ENCODE data around the gene PDE4DIP.
"Not testable (repeated sequence)": the region's sequence is repeated elsewhere in the genome, so short reads cannot be mapped to it uniquely, and the experiment has no call there.

PDE4DIP gene

GRCh38 chr1:148975866-148976537, 131.8 kb downstream of the PDE4DIP start:
- not testable (repeated sequence) for DNase-seq (ENCODE audit: low read depth)

GRCh38 chr1:148977785-148978184, 133.6 kb downstream of the PDE4DIP start:
- not testable (repeated sequence) for DNase-seq (ENCODE audit: low read depth)

GRCh38 chr1:148989378-148989777, 145.2 kb downstream of the PDE4DIP start:
- DNase-seq (ENCODE audit: low read depth) = not testable (repeated sequence)

- DNase-seq (ENCODE audit: low read depth) = not testable (repeated sequence)
Observed at GRCh38 chr1:148990233-148990788, 146.1 kb downstream of the PDE4DIP start.

GRCh38 chr1:148991818-148992217, 147.6 kb downstream of the PDE4DIP start:
- not testable (repeated sequence) for DNase-seq (ENCODE audit: low read depth)

- not testable (repeated sequence) for DNase-seq (ENCODE audit: low read depth)
Observed at GRCh38 chr1:148992364-148992763, 148.1 kb downstream of the PDE4DIP start.

GRCh38 chr1:148996449-148997224, 152.4 kb downstream of the PDE4DIP start:
- DNase-seq (ENCODE audit: low read depth) = not testable (repeated sequence)

GRCh38 chr1:148997405-148997804, 153.2 kb downstream of the PDE4DIP start:
- DNase-seq (ENCODE audit: low read depth) = not testable (repeated sequence)

GRCh38 chr1:149002664-149003063, 158.4 kb downstream of the PDE4DIP start:
- DNase-seq (ENCODE audit: low read depth) = not testable (repeated sequence)

GRCh38 chr1:149008326-149008725, 164.1 kb downstream of the PDE4DIP start:
- DNase-seq (ENCODE audit: low read depth) = not testable (repeated sequence)

GRCh38 chr1:149008769-149009168, 164.5 kb downstream of the PDE4DIP start:
- DNase-seq (ENCODE audit: low read depth) = not testable (repeated sequence)

- not testable (repeated sequence) for DNase-seq (ENCODE audit: low read depth)
Observed at GRCh38 chr1:149009761-149010160, 165.5 kb downstream of the PDE4DIP start.

GRCh38 chr1:149012599-149012998, 168.4 kb downstream of the PDE4DIP start:
- not testable (repeated sequence) for DNase-seq (ENCODE audit: low read depth)

GRCh38 chr1:149013513-149013912, 169.3 kb downstream of the PDE4DIP start:
- DNase-seq (ENCODE audit: low read depth) = not testable (repeated sequence)

- DNase-seq (ENCODE audit: low read depth) = not testable (repeated sequence)
Observed at GRCh38 chr1:149015522-149015921, 171.3 kb downstream of the PDE4DIP start.

- not testable (repeated sequence) for DNase-seq (ENCODE audit: low read depth)
Observed at GRCh38 chr1:149016626-149017025, 172.4 kb downstream of the PDE4DIP start.

GRCh38 chr1:149018577-149018976, 174.3 kb downstream of the PDE4DIP start:
- not testable (repeated sequence) for DNase-seq (ENCODE audit: low read depth)

- DNase-seq (ENCODE audit: low read depth) = not testable (repeated sequence)
Observed at GRCh38 chr1:149024327-149024726, 180.1 kb downstream of the PDE4DIP start.

GRCh38 chr1:149033916-149034315, 189.7 kb downstream of the PDE4DIP start:
- DNase-seq (ENCODE audit: low read depth) = not testable (repeated sequence)

GRCh38 chr1:149043056-149043455, 198.8 kb downstream of the PDE4DIP start:
- DNase-seq (ENCODE audit: low read depth) = not testable (repeated sequence)

- DNase-seq (ENCODE audit: low read depth) = not testable (repeated sequence)
Observed at GRCh38 chr1:149064611-149065010, 220.4 kb downstream of the PDE4DIP start.

- DNase-seq (ENCODE audit: low read depth) = not testable (repeated sequence)
Observed at GRCh38 chr1:149075505-149076127, 231.4 kb downstream of the PDE4DIP start.

Data from iris pigment epithelial cell (primary cell).